Measurements from ENCODE around the gene METTL8. TPM values are rescaled to one million over a fixed set of nuclear protein-coding genes. Genes with fewer than 3 reads are reported as not detected.
"Not testable (repeated sequence)": the region's sequence is repeated elsewhere in the genome, so short reads cannot be mapped to it uniquely, and the experiment has no call there.

Gene METTL8
- total RNA-seq, 1 donor from 2014 or later = 42.9 TPM

DNA sequence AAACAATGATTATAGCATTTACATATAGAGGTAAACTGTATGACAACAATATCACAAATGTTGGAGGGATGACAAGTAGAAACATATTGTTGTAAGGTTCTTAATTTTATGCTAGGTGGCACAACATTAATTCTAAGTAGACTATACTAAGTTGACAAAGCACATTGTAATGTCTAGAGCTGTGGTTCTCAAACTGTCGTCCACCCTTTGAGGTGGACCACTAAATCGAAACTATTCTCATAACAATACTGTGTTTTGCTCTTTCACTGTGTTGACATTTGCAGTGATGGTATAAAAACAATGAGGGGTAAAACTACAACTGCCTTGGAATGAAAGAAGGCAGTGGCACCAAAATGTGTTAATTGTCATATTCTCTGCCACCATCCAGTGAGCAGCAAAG lies 66.1 kb downstream of the METTL8 start:
- Mint-ChIP-seq H3K36me3 (ENCODE audit: low read depth) (peaks cover 14% of the 10 kb centered on the region), H3K4me1 (no peaks in the 10 kb centered on the region), H3K27me3 (no peaks in the 10 kb centered on the region), H3K4me3 (no peak overlapping the region), H3K9me3 (peaks cover 13% of the 10 kb centered on the region), H3K27ac (no peak overlapping the region)
- DNase-seq = no peak
- intact Hi-C loops (cut with micrococcal nuclease) = no loop called here

- H3K27ac Mint-ChIP-seq = no peak overlapping the region
- H3K27me3 Mint-ChIP-seq = no peaks in the 10 kb centered on the region
- intact Hi-C loops (cut with micrococcal nuclease) = no loop called here
- peaks cover 13% of the 10 kb centered on the region for H3K9me3 Mint-ChIP-seq
- H3K36me3 Mint-ChIP-seq (ENCODE audit: low read depth) = peaks cover 14% of the 10 kb centered on the region
- no peaks in the 10 kb centered on the region for H3K4me1 Mint-ChIP-seq
- no peak for DNase-seq
- no peak overlapping the region for H3K4me3 Mint-ChIP-seq
Observed at GRCh38 chr2:171365778-171366177, 68.0 kb downstream of the METTL8 start.

GRCh38 chr2:171365232-171365631 lies 68.6 kb downstream of the METTL8 start:
- Mint-ChIP-seq H3K9me3 (peaks cover 13% of the 10 kb centered on the region), H3K4me1 (no peaks in the 10 kb centered on the region), H3K36me3 (ENCODE audit: low read depth) (peaks cover 14% of the 10 kb centered on the region), H3K27me3 (no peaks in the 10 kb centered on the region), H3K27ac (no peak overlapping the region), H3K4me3 (no peak overlapping the region)
- DNase-seq = no peak
- intact Hi-C loops (cut with micrococcal nuclease) = no loop called here

GRCh38 chr2:171362396-171362795 lies 71.4 kb downstream of the METTL8 start:
- Mint-ChIP-seq H3K27ac (no peak overlapping the region), H3K4me1 (no peaks in the 10 kb centered on the region), H3K9me3 (peaks cover 13% of the 10 kb centered on the region), H3K36me3 (ENCODE audit: low read depth) (peaks cover 28% of the 10 kb centered on the region), H3K4me3 (no peak overlapping the region), H3K27me3 (no peaks in the 10 kb centered on the region)
- intact Hi-C loops (cut with micrococcal nuclease) = no loop called here
- DNase-seq = no peak

GRCh38 chr2:171360905-171361304 lies 72.9 kb downstream of the METTL8 start:
- no peak overlapping the region for H3K4me3 Mint-ChIP-seq
- no peaks in the 10 kb centered on the region for H3K4me1 Mint-ChIP-seq
- H3K27ac Mint-ChIP-seq = no peak overlapping the region
- intact Hi-C loops (cut with micrococcal nuclease) = no loop called here
- no peaks in the 10 kb centered on the region for H3K27me3 Mint-ChIP-seq
- peaks cover 3% of the 10 kb centered on the region for H3K9me3 Mint-ChIP-seq
- no peak for DNase-seq
- H3K36me3 Mint-ChIP-seq (ENCODE audit: low read depth) = peaks cover 27% of the 10 kb centered on the region

DNA sequence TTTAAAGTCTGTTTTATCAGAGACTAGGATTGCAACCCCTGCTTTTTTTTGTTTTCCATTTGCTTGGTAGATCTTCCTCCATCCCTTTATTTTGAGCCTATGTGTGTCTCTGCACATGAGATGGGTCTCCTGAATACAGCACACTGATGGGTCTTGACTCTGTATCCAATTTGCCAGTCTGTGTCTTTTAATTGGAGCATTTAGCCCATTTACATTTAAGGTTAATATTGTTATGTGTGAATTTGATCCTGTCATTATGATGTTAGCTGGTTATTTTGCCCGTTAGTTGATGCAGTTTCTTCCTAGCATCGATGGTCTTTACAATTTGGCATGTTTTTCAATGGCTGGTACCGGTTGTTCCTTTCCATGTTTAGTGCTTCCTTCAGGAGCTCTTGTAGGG lies 80.0 kb downstream of the METTL8 start:
- peaks cover 13% of the 10 kb centered on the region for H3K9me3 Mint-ChIP-seq
- DNase-seq; intact Hi-C loops (cut with micrococcal nuclease): not testable (repeated sequence)

GRCh38 chr2:171348056-171348455 lies 85.7 kb downstream of the METTL8 start:
- Mint-ChIP-seq H3K27me3 (no peaks in the 10 kb centered on the region), H3K9me3 (peaks cover 4% of the 10 kb centered on the region), H3K36me3 (ENCODE audit: low read depth) (peaks cover under 1% of the 10 kb centered on the region), H3K4me1 (peaks cover 23% of the 10 kb centered on the region), H3K4me3 (no peak overlapping the region), H3K27ac (peak overlapping the region; percentile 76)
- intact Hi-C loops (cut with micrococcal nuclease) = no loop called here
- DNase-seq = no peak

More for the DNA sequence above, 80.0 kb downstream of the METTL8 start:
- peaks cover 28% of the 10 kb centered on the region for H3K36me3 Mint-ChIP-seq (ENCODE audit: low read depth)
- H3K4me1 Mint-ChIP-seq, H3K27me3 Mint-ChIP-seq, H3K27ac Mint-ChIP-seq, H3K4me3 Mint-ChIP-seq: not testable (repeated sequence)

DNA sequence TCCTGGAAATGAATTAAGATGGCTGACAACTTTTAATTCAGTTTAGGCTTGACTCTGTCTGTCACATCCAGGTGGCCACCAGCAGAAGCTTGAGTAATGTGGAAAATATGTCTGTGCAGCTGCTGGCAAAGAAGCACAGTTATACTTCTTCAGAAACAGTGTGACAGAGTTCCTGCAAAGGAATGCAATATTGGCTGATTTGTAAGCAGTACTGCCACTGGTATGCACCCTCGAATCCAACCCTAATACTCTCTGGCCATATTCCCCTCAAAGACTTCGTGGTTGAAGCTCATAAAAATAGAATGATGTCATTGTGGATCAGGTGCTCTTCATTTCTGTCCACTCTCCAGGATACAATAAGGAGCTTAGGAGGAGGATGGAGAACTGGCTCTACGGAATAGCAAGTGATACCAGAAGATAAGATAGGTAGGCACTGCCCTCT lies 86.2 kb downstream of the METTL8 start:
- H3K36me3 Mint-ChIP-seq (ENCODE audit: low read depth) = no peaks in the 10 kb centered on the region

DNA sequence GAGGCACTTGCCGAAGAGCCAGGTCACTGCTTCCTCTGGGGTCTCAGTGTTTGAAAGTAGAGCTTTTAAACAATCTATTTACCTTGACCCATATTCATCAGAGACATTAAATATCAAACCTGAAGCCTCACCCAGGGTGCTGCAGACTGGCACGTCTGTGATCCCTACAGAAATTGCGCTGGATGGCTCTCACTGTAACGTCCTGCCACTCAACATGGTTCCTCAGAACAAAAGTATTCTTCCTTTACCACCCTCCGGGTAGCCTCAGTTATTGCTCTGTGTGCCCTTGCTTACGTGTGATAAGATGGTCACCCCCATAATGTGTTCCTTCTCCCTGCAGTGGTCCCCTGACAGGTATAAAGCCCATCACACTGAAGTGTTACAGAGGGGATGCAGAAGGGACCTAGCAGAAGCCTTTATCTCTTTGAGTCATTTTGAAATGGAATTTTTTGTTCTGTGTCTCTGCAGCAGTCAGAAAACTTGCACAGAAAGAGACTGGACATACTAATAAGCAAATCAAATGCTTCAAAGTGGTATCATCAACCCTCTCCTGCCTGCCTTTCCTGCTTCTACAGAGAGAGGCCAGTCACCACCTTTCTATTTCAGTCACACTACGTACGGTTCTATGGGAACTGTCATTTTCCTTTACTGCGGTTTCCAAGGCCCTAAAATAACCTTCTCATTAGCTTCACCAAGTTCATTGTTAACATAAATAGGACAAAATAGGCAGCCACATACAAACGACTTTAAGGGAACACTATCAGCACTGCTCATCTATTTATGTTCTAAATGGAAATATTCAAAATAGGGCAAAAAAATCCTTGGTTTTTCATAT lies 86.8 kb downstream of the METTL8 start:
- intact Hi-C loops (cut with micrococcal nuclease) = loop anchor here (1.0 to 2.0 kb wide), 2 partner anchors 20 to 28 kb away; no protein-coding TSS in a partner anchor
- Mint-ChIP-seq H3K4me3 (no peak overlapping the region), H3K9me3 (no peaks in the 10 kb centered on the region), H3K27me3 (no peaks in the 10 kb centered on the region), H3K27ac (peak overlapping the region; percentile 49), H3K4me1 (peaks cover 28% of the 10 kb centered on the region), H3K36me3 (ENCODE audit: low read depth) (no peaks in the 10 kb centered on the region)
- DNase-seq = no peak

More for the DNA sequence above, 86.2 kb downstream of the METTL8 start:
- Mint-ChIP-seq H3K9me3 (peaks cover 3% of the 10 kb centered on the region), H3K27ac (peak overlapping the region; percentile 76), H3K4me1 (peaks cover 23% of the 10 kb centered on the region), H3K4me3 (no peak overlapping the region), H3K27me3 (no peaks in the 10 kb centered on the region)
- intact Hi-C loops (cut with micrococcal nuclease) = loop anchor here (1.0 to 2.0 kb wide), 2 partner anchors 21 to 28 kb away; no protein-coding TSS in a partner anchor
- DNase-seq = no peak

DNA sequence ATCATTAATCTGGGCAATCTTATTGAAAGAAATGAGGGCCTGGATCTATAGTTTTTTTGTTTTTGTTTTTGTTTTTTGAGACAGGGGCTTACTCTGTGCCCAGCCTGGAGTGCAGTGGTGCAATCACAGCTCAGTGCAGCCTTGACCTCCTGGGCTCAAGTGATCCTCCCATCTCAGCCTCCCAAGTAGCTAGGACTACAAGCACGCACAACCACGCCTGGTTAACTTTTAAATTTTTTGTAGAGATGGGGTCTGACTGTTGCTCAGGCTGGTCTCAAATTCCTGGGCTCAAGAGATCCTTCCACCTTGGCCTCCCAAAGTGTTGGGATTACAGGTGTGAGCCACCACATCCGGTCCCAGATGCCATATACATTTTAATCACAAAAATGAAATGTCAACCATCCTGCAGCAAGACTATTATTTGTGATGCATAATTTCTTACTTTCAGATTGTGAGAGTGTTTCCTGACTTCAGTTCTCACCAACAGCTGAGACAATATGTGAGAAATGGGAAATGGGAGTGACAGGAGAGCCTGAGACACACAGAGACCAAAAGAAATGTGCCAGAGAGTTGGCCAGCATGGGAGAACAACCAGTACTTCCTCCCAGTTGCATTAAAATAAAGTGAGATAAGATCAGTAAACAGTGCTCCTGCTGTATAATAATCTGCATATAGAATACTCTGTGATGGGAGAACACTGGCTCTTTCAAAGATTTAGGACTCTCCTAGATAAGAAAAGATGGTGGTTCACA lies 87.6 kb downstream of the METTL8 start:
- Mint-ChIP-seq H3K4me1 (peaks cover 28% of the 10 kb centered on the region), H3K36me3 (ENCODE audit: low read depth) (no peaks in the 10 kb centered on the region), H3K27ac (peak overlapping the region; percentile 29), H3K27me3 (no peaks in the 10 kb centered on the region), H3K4me3 (no peak overlapping the region), H3K9me3 (no peaks in the 10 kb centered on the region)
- DNase-seq = no peak
- intact Hi-C loops (cut with micrococcal nuclease) = loop anchor here (2.0 kb wide), 1 partner anchor 19 kb away; no protein-coding TSS in a partner anchor

GRCh38 chr2:171344182-171344581 lies 89.6 kb downstream of the METTL8 start:
- H3K9me3 Mint-ChIP-seq = no peaks in the 10 kb centered on the region
- DNase-seq = no peak
- intact Hi-C loops (cut with micrococcal nuclease) = no loop called here
- no peak overlapping the region for H3K4me3 Mint-ChIP-seq
- H3K27me3 Mint-ChIP-seq = no peaks in the 10 kb centered on the region
- H3K4me1 Mint-ChIP-seq = peaks cover 28% of the 10 kb centered on the region
- H3K27ac Mint-ChIP-seq = peak overlapping the region; percentile 48
- H3K36me3 Mint-ChIP-seq (ENCODE audit: low read depth) = peaks cover 1% of the 10 kb centered on the region

- no peak overlapping the region for H3K27ac Mint-ChIP-seq
- H3K9me3 Mint-ChIP-seq = no peaks in the 10 kb centered on the region
- intact Hi-C loops (cut with micrococcal nuclease) = no loop called here
- DNase-seq = no peak
- peaks cover 22% of the 10 kb centered on the region for H3K4me1 Mint-ChIP-seq
- no peak overlapping the region for H3K4me3 Mint-ChIP-seq
- no peaks in the 10 kb centered on the region for H3K27me3 Mint-ChIP-seq
- H3K36me3 Mint-ChIP-seq (ENCODE audit: low read depth) = peaks cover 7% of the 10 kb centered on the region
Observed at GRCh38 chr2:171342067-171342413, 91.8 kb downstream of the METTL8 start.

GRCh38 chr2:171341394-171342066 lies 92.3 kb downstream of the METTL8 start:
- peaks cover 19% of the 10 kb centered on the region for H3K4me1 Mint-ChIP-seq
- no peaks in the 10 kb centered on the region for H3K9me3 Mint-ChIP-seq
- no peak overlapping the region for H3K27ac Mint-ChIP-seq
- H3K36me3 Mint-ChIP-seq (ENCODE audit: low read depth) = peaks cover 8% of the 10 kb centered on the region
- intact Hi-C loops (cut with micrococcal nuclease) = no loop called here
- no peak for DNase-seq
- H3K4me3 Mint-ChIP-seq = no peak overlapping the region
- no peaks in the 10 kb centered on the region for H3K27me3 Mint-ChIP-seq

GRCh38 chr2:171334946-171335345 lies 98.8 kb downstream of the METTL8 start:
- H3K9me3 Mint-ChIP-seq = no peaks in the 10 kb centered on the region
- no peak overlapping the region for H3K4me3 Mint-ChIP-seq
- H3K36me3 Mint-ChIP-seq (ENCODE audit: low read depth) = peaks cover 14% of the 10 kb centered on the region
- H3K27ac Mint-ChIP-seq = no peak overlapping the region
- H3K4me1 Mint-ChIP-seq = peaks cover 17% of the 10 kb centered on the region
- no peaks in the 10 kb centered on the region for H3K27me3 Mint-ChIP-seq
- DNase-seq = no peak
- intact Hi-C loops (cut with micrococcal nuclease) = no loop called here

All from activated CD4-positive, alpha-beta T cell treated with anti-CD3 and anti-CD28 coated beads, Interleukin-2, amount 10 ng/mL, durations not matched to agents 24 days and 14 days (primary cell).